ENCODE measurements around the gene ABCA5. TPM values are rescaled to one million over a fixed set of nuclear protein-coding genes. Genes with fewer than 3 reads are reported as not detected.

The ABCA5 gene
- total RNA-seq, 1 donor from 2014 or later = 485 TPM

- Mint-ChIP-seq H3K9me3 (ENCODE audit: unreplicated experiment) (peaks cover 5% of the 10 kb centered on the region), H3K4me3 (ENCODE audit: unreplicated experiment) (no peak overlapping the region), H3K27me3 (ENCODE audit: unreplicated experiment) (no peaks in the 10 kb centered on the region), H3K27ac (ENCODE audit: unreplicated experiment) (no peak overlapping the region), H3K36me3 (ENCODE audit: unreplicated experiment) (peaks cover 8% of the 10 kb centered on the region), H3K4me1 (ENCODE audit: low read depth, unreplicated experiment) (no peaks in the 10 kb centered on the region)
- DNase-seq = no peak
- no peak for TF ChIP-seq CTCF (IDR thresholded peaks at IDR 0.05; ENCODE audit: partially characterized antibody, unreplicated experiment)
Observed at GRCh38 chr17:69230939-69231338, 96.0 kb downstream of the ABCA5 start.

GRCh38 chr17:69228576-69228975 is 98.4 kb downstream of the ABCA5 start, which contains the start of gene ABCA10:
ABCA10 (minus strand) TSS chr17:69228824; CDS start chr17:69225358, 3,466 bp downstream.
- H3K9me3 Mint-ChIP-seq (ENCODE audit: unreplicated experiment) = peaks cover 2% of the 10 kb centered on the region
- no peak within 1 kb of the TSS for H3K27ac Mint-ChIP-seq (ENCODE audit: unreplicated experiment)
- DNase-seq = no peak
- no peak within 1 kb of the TSS for H3K4me3 Mint-ChIP-seq (ENCODE audit: unreplicated experiment)
- peaks cover 8% of the 10 kb centered on the region for H3K36me3 Mint-ChIP-seq (ENCODE audit: unreplicated experiment)
- no peaks in the 10 kb centered on the region for H3K4me1 Mint-ChIP-seq (ENCODE audit: low read depth, unreplicated experiment)
- no peaks in the 10 kb centered on the region for H3K27me3 Mint-ChIP-seq (ENCODE audit: unreplicated experiment)
- TF ChIP-seq CTCF (IDR thresholded peaks at IDR 0.05; ENCODE audit: partially characterized antibody, unreplicated experiment) = no peak

DNA sequence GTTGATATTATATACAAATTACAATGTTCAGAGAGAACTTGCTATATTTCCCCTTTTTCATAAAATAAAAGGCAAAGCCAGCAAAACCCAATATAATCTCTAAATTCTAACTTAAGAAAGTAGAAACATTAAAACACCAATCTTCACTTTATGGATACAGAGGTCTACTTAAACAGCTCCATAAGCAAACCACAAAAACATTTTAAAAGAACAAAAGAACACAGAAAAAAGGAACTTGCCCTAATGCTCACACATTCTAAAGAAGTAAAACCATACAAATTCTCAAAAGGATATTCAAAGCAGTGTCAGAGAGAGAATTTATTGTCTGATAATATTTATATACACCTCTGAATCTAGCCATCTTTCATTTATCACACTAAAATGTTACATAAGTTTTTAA is 98.9 kb downstream of the ABCA5 start:
- Mint-ChIP-seq H3K36me3 (ENCODE audit: unreplicated experiment) (peaks cover 5% of the 10 kb centered on the region), H3K4me3 (ENCODE audit: unreplicated experiment) (no peak overlapping the region), H3K27ac (ENCODE audit: unreplicated experiment) (no peak overlapping the region), H3K9me3 (ENCODE audit: unreplicated experiment) (peaks cover under 1% of the 10 kb centered on the region), H3K27me3 (ENCODE audit: unreplicated experiment) (no peaks in the 10 kb centered on the region), H3K4me1 (ENCODE audit: low read depth, unreplicated experiment) (no peaks in the 10 kb centered on the region)
- TF ChIP-seq CTCF (IDR thresholded peaks at IDR 0.05; ENCODE audit: partially characterized antibody, unreplicated experiment) = no peak
- no peak for DNase-seq

DNA sequence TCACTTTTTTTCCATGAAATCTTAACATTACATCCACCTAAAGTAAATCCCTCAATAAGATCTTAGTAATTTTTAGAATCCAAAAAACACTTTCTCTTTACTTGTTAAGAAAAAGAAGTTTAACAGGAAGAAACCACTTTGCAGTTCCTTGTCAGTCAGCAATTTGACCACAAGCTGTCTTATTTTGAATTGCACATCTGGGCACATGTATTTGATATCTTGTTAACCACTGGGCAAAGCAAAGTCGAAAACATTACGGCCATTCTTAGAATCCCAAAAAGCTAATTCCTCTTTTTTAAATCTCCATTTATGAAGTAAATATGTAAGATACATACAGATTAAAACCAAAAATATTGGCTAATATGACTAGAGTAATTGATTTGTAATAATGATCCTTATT is 99.4 kb downstream of the ABCA5 start:
- Mint-ChIP-seq H3K36me3 (ENCODE audit: unreplicated experiment) (peaks cover 4% of the 10 kb centered on the region), H3K27me3 (ENCODE audit: unreplicated experiment) (no peaks in the 10 kb centered on the region), H3K4me3 (ENCODE audit: unreplicated experiment) (no peak overlapping the region), H3K9me3 (ENCODE audit: unreplicated experiment) (no peaks in the 10 kb centered on the region), H3K27ac (ENCODE audit: unreplicated experiment) (no peak overlapping the region), H3K4me1 (ENCODE audit: low read depth, unreplicated experiment) (no peaks in the 10 kb centered on the region)
- no peak for TF ChIP-seq CTCF (IDR thresholded peaks at IDR 0.05; ENCODE audit: partially characterized antibody, unreplicated experiment)
- no peak for DNase-seq

- no peaks in the 10 kb centered on the region for H3K4me1 Mint-ChIP-seq (ENCODE audit: low read depth, unreplicated experiment)
- no peaks in the 10 kb centered on the region for H3K27me3 Mint-ChIP-seq (ENCODE audit: unreplicated experiment)
- DNase-seq = no peak
- no peak for TF ChIP-seq CTCF (IDR thresholded peaks at IDR 0.05; ENCODE audit: partially characterized antibody, unreplicated experiment)
- no peaks in the 10 kb centered on the region for H3K36me3 Mint-ChIP-seq (ENCODE audit: unreplicated experiment)
- H3K9me3 Mint-ChIP-seq (ENCODE audit: unreplicated experiment) = peaks cover 1% of the 10 kb centered on the region
- no peak overlapping the region for H3K27ac Mint-ChIP-seq (ENCODE audit: unreplicated experiment)
- H3K4me3 Mint-ChIP-seq (ENCODE audit: unreplicated experiment) = no peak overlapping the region
Observed at GRCh38 chr17:69223809-69224208, 103.1 kb downstream of the ABCA5 start.
